Muscle of leg (tissue), 11 donors: Measurements from ENCODE around the gene SYNPR. TPM values are rescaled to one million over a fixed set of nuclear protein-coding genes. Genes with fewer than 3 reads are reported as not detected.

Experiments
- DNase-seq: peaks from one replicate; pipeline ENCODE4 v3.0.0; 2013
- H3K27ac ChIP-seq: one replicate; pipeline ENCODE4 v1.5.1; 2013; ENCODE audit warnings: mild to moderate bottlenecking, low read length, control low read depth
- H3K27me3 ChIP-seq: one replicate; pipeline ENCODE4 v1.6.1; 2013; ENCODE audit warnings: low read length; ENCODE audit not compliant: control insufficient read depth, insufficient read depth
- H3K36me3 ChIP-seq: one replicate; pipeline ENCODE4 v1.6.1; 2013; ENCODE audit warnings: low read length; ENCODE audit not compliant: control insufficient read depth, insufficient read depth
- H3K4me1 ChIP-seq: one replicate; pipeline ENCODE4 v1.6.1; 2013; ENCODE audit warnings: low read length; ENCODE audit not compliant: control insufficient read depth, insufficient read depth
- H3K4me3 ChIP-seq: one replicate; pipeline ENCODE4 v1.5.1; 2013; ENCODE audit warnings: low read length, control low read depth
- H3K9me3 ChIP-seq: replicated peaks from 2 replicates; pipeline ENCODE4 v1.6.1; 2013; ENCODE audit warnings: low read depth, low read length; ENCODE audit not compliant: control insufficient read depth
- WGBS: methylation state at CpG from one replicate; pipeline ENCODE4 v1.1.5; 2013; ENCODE audit warnings: missing lambda C conversion rate; ENCODE audit not compliant: insufficient coverage; 5-methylcytosine and 5-hydroxymethylcytosine counted together
- polyA plus RNA-seq, 8 donors: library from polyadenylated mRNA; unstranded; fragments of 120-200 nt; gene quantifications; one replicate each; pipeline versions ENCODE4 v1.2.1 to v1.2.3, GENCODE V29; 2013; ENCODE audit warnings: inconsistent platforms in 1 of 8, low replicate concordance in 1 of 8; ENCODE audit not compliant: insufficient read length in 8 of 8, insufficient read depth in 1 of 8
- total RNA-seq: library from RNA; stranded (reverse); fragments of 120-200 nt; gene quantifications from one replicate; pipeline ENCODE4 v1.2.4, GENCODE V29; 2013

SYNPR gene
- total and polyA plus RNA-seq, 9 donors: 0.04 TPM; not detected in 8

DNA sequence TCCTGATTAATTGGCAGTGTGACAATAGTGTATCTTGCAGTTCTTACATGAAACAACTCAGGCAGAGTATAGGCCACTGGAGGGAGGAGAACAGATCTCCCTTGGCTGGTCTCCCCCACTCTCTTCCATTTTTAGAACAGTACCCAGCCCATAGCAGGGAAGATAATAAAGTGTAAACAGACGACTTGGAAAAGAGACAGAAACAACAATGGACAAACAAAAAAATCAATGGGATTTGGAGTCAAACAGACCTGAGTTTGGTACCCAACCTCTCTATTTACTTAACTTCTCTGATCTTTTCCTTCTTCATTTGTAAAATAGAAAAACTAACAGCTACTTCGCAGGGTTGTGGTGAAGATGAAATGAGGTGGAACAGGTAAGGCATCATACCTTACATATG is 315.7 kb downstream of the SYNPR start:
- Histone ChIP-seq H3K4me1 (no peaks in the 10 kb centered on the region), H3K4me3 (no peak overlapping the region), H3K36me3 (no peaks in the 10 kb centered on the region), H3K9me3 (peaks cover 3% of the 10 kb centered on the region), H3K27me3 (no peaks in the 10 kb centered on the region), H3K27ac (no peak overlapping the region)
- whole genome bisulfite sequencing: no CpG with 5 or more reads among the region's 2 CpGs
- DNase-seq: no peak

DNA sequence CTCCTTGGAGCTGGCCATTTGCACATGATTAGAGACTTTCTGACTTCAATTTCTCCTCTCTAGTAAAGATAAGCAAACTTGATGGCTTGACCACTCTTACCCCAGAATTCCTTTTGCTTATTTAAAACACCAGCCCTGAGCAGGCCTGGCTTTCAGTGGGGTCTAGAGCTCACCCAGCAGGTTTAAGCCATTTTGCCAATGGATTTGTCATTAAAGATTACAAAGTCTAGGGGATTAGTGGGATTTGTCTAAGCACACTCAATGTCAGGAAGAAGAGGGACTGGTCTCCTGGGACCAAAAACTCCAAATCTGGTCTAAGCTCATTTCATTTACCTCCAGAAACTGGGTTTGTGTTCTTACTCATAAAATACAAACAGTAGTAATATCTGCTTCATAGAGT is 317.1 kb downstream of the SYNPR start:
- Histone ChIP-seq H3K4me3 (no peak overlapping the region), H3K27ac (no peak overlapping the region), H3K9me3 (no peaks in the 10 kb centered on the region), H3K4me1 (no peaks in the 10 kb centered on the region), H3K36me3 (no peaks in the 10 kb centered on the region), H3K27me3 (no peaks in the 10 kb centered on the region)
- DNase-seq: no peak

DNA sequence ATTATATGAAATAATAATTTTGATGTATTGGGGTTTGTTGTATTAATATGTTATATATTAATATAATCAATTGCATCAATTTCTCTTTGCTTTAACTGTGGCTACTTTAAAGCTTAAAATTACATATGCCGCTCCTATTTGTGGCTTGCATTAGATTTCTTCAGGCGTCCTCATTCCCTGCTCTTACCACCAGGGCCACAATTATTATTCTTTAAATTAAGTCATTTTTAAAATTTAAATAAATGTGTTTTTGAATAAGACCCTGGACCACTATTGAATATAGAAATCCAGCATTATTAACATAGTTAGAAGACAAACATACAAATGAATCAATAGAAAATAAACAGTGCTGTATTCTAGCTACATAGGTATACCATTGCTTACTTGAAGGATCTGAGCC is 318.9 kb downstream of the SYNPR start:
- H3K36me3 ChIP-seq: no peaks in the 10 kb centered on the region
- no peaks in the 10 kb centered on the region for H3K4me1 ChIP-seq
- no peaks in the 10 kb centered on the region for H3K9me3 ChIP-seq
- no peaks in the 10 kb centered on the region for H3K27me3 ChIP-seq
- no peak for DNase-seq
- H3K4me3 ChIP-seq: no peak overlapping the region
- WGBS: no CpG with 5 or more reads among the region's 2 CpGs
- no peak overlapping the region for H3K27ac ChIP-seq

DNA sequence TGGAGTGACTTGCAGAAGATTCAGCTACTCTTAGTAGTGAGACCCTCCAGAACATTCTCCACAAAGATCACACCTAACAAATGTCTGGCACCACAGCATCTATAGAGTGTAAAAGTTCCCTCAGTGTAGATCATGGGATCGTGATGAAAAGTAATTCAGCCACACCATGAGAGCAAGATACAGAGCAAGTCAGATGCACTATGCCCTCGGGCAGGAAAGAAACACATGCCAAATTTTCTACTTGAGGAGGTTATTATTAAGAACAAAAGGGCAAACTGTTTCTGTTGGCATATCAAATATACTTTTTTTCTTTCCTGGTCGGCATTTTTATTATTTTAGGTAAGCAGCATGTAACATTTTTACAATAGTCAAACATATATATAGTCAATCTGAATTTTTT is 329.6 kb downstream of the SYNPR start:
- Histone ChIP-seq H3K9me3 (no peaks in the 10 kb centered on the region), H3K27ac (no peak overlapping the region), H3K36me3 (no peaks in the 10 kb centered on the region), H3K4me1 (no peaks in the 10 kb centered on the region), H3K27me3 (no peaks in the 10 kb centered on the region), H3K4me3 (no peak overlapping the region)
- DNase-seq: no peak
- WGBS: no CpG with 5 or more reads among the region's 3 CpGs

DNA sequence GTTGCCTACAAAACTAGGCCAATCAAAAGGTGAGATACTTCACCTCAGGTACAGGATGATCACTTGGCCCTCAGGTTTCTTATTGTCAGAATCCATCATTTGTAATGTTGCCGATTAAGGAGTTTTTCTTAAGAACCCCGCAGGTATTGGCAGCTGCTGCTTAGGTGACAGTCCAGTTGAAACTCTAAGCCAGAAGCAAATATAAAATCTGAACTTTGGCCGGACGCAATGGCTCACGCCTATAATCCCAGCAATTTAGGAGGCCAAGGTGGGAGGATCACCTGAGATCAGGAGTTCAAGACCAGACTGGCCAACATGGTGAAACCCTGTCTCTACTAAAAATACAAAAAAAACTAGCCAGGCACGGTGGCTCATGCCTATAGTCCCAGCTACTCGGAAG is 331.3 kb downstream of the SYNPR start:
- H3K36me3 ChIP-seq: no peaks in the 10 kb centered on the region
- DNase-seq: no peak
- whole genome bisulfite sequencing: 81% methylated on average over 7 of the region's 7 CpGs

DNA sequence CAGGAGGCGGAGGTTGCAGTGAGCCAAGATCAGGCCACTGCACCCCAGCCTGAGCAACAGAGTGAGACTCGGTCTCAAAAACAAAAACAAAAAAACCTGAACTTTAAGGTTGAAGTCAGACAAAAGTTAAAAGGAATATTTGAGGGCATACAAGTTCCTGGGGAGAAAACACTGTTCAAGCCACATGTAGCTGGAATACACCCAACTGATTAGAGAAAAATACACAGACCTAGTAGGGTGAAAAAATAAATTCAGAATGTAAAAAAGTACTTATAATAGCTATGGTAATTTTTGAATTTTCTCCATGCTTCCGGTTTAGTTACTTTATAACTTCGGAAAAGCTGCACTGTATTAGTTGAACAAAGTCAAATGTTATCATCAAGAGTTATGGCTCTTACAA is 331.7 kb downstream of the SYNPR start:
- WGBS: 90% methylated on average over 2 of the region's 4 CpGs
- H3K4me3 ChIP-seq: no peak overlapping the region
- H3K36me3 ChIP-seq: no peaks in the 10 kb centered on the region
- H3K27me3 ChIP-seq: no peaks in the 10 kb centered on the region
- DNase-seq: no peak
- no peaks in the 10 kb centered on the region for H3K9me3 ChIP-seq
- H3K27ac ChIP-seq: no peak overlapping the region
- H3K4me1 ChIP-seq: no peaks in the 10 kb centered on the region

More for the DNA sequence above, 331.3 kb downstream of the SYNPR start:
- Histone ChIP-seq H3K4me1 (no peaks in the 10 kb centered on the region), H3K4me3 (no peak overlapping the region), H3K27ac (no peak overlapping the region), H3K9me3 (no peaks in the 10 kb centered on the region), H3K27me3 (no peaks in the 10 kb centered on the region)

DNA sequence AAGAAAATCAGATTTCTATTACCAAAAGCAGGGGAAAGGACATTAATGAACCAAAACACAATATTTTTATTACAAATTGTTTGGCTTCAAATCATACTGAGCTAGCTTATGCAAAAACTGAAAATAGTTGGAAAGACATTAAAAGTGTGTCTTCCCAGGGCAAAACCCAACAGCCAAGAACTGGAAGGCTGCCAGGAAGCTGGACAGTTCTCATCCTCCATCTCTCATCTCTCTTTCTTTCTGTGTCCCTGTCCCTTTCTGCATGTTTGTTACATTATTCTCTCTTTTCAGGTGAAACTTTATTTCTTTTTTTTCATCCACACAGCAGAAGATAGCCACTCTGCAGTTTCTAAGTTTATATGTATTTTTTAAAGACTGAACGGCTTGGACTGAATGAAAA is 333.3 kb downstream of the SYNPR start:
- H3K9me3 ChIP-seq: no peaks in the 10 kb centered on the region
- no peaks in the 10 kb centered on the region for H3K4me1 ChIP-seq
- no peak overlapping the region for H3K27ac ChIP-seq
- DNase-seq: no peak
- H3K36me3 ChIP-seq: no peaks in the 10 kb centered on the region
- no CpG with 5 or more reads among the region's 1 CpG for WGBS
- no peaks in the 10 kb centered on the region for H3K27me3 ChIP-seq
- no peak overlapping the region for H3K4me3 ChIP-seq

DNA sequence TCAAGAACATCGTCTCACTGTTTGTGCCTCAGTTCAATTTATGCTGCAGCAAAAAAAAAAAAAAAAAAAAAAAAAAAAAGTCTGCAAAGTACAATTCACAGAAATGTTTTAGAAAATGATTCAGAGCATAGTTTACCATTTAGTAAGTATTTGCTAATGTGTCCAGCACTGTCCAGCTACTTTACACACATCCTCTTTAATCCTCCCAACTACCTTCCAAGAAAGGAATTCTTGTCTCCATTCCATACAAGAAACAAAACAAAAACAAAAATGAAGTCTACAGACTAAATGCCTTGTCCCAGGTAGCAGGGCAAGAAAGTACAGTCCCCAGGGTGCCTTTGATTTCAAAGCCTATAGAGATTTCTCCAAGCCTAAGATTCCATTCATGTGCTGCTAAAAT is 335.5 kb downstream of the SYNPR start:
- DNase-seq: no peak

DNA sequence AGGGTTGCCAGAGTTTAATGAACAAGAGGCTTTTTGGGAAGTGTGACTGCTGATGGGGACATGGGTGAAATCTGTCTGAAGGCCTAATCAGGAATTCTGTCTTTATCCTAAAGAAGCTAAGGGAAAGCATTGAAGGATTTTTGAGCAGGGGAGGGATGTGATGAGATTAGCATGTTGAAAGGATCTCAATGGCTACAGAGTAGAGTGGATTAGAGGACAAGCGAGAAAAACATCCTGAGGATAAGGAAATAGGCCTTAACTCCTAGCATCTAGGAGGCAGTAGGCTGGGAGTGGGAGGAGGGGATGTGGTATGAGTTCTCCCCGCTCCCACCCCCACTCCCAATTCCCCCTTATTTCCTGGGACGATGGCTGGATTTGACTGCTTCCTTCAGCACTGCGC is 339.3 kb downstream of the SYNPR start:
- H3K4me3 ChIP-seq: no peak overlapping the region
- DNase-seq: no peak
- 71% methylated on average over 2 of the region's 4 CpGs for WGBS

More for the DNA sequence above, 335.5 kb downstream of the SYNPR start:
- Histone ChIP-seq H3K36me3 (no peaks in the 10 kb centered on the region), H3K27me3 (no peaks in the 10 kb centered on the region), H3K4me3 (no peak overlapping the region), H3K9me3 (no peaks in the 10 kb centered on the region), H3K4me1 (no peaks in the 10 kb centered on the region), H3K27ac (no peak overlapping the region)
- no CpG with 5 or more reads among the region's 1 CpG for WGBS

DNA sequence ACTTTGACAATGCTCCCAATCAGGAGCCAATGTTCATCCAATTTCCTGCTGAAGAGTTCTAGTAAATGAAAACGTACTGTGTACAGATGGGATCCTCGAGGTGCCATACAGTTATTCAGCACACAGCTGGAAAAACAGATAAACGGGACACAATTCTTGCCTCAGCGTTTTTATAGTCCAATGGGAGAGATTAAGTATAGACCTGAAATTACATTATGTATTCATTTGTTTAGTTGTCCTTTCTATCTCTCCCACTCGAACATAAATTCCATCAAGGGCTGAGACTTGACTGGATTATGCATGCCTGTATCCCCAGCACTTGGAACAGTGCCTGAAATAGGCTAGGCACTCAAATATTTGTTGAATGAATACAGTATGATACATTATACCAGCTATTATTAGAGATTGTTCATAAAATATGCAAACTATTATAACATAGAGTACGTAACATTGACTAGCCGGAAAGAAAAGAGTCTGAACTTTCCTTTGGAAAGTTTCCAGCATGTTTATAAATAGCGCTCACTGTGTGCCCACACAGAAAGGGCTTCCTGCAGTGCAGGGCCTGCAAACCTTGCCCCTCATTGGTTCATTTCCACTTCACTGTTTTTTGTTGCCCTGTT is 346.9 kb downstream of the SYNPR start:
- Histone ChIP-seq H3K27me3 (no peaks in the 10 kb centered on the region), H3K27ac (no peak overlapping the region), H3K36me3 (no peaks in the 10 kb centered on the region), H3K4me1 (no peaks in the 10 kb centered on the region), H3K4me3 (no peak overlapping the region), H3K9me3 (no peaks in the 10 kb centered on the region)
- 33% methylated on average over 3 of the region's 8 CpGs for WGBS
- peak; percentile 40 for DNase-seq

More for the DNA sequence above, 339.3 kb downstream of the SYNPR start:
- Histone ChIP-seq H3K27me3 (no peaks in the 10 kb centered on the region), H3K9me3 (no peaks in the 10 kb centered on the region), H3K27ac (no peak overlapping the region), H3K4me1 (no peaks in the 10 kb centered on the region), H3K36me3 (no peaks in the 10 kb centered on the region)

DNA sequence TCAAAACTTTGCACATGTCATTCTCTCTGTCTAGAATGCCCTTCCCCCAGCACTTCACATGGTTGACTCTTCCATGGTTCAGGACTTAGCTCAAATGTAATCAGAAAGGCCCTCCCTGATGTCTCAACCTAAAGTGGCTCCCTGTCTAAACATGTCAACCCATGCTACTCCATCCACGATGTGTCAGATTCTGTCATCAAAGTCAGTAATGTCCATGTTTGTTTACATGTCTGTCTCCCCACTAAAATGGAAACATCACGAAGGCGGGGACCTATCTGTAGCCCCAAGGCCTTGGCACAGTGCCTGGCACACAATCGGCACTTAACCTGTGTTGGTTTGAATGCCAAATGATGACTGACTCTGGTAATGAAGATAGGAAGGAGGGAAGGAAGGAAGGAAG is 353.6 kb downstream of the SYNPR start:
- no peaks in the 10 kb centered on the region for H3K27me3 ChIP-seq
- no peak for DNase-seq
- no peaks in the 10 kb centered on the region for H3K9me3 ChIP-seq
- no peak overlapping the region for H3K27ac ChIP-seq
- no peak overlapping the region for H3K4me3 ChIP-seq
- H3K4me1 ChIP-seq: no peaks in the 10 kb centered on the region
- H3K36me3 ChIP-seq: no peaks in the 10 kb centered on the region
- WGBS: 92% methylated on average over 4 of the region's 4 CpGs
